Left lung (tissue), 10 donors: ENCODE results near the gene RAB13. TPM values are rescaled to one million over a fixed set of nuclear protein-coding genes. Genes with fewer than 3 reads are reported as not detected.

Experiments
- ATAC-seq: fragments of 200-7000 bp; cut with Tn5 transposase; one replicate; pipeline ENCODE4 v1.9.1; 2020; ENCODE audit warnings: moderate library complexity
- DNase-seq, 4 donors: peaks; one replicate each; pipeline ENCODE4 v3.0.0-alpha.2; 2013 to 2020
- H3K27ac ChIP-seq, 2 donors: fragments of 200-600 bp; sonication (generic) in 1 of 2; one replicate each; pipeline versions ENCODE4 v1.5.0 to v1.8.0; 2020 to 2021
- H3K27me3 ChIP-seq, 2 donors: fragments of 200-600 bp; sonication (generic) in 1 of 2; one replicate each; pipeline versions ENCODE4 v1.5.0 to v1.8.0; 2020 to 2021
- H3K36me3 ChIP-seq, 2 donors: fragments of 200-600 bp; sonication (generic) in 1 of 2; one replicate each; pipeline versions ENCODE4 v1.5.0 to v1.8.0; 2020 to 2021
- H3K4me1 ChIP-seq, 2 donors: fragments of 200-600 bp; one replicate each; pipeline ENCODE4 v1.8.0; 2021
- H3K4me3 ChIP-seq, 2 donors: fragments of 200-600 bp; sonication (generic) in 1 of 2; one replicate each; pipeline versions ENCODE4 v1.5.0 to v1.8.0; 2020 to 2021; ENCODE audit warnings: mild to moderate bottlenecking in 1 of 2
- H3K9me3 ChIP-seq, 2 donors: fragments of 200-600 bp; sonication (generic) in 1 of 2; one replicate each; pipeline versions ENCODE4 v1.5.0 to v1.8.0; 2020 to 2021
- CTCF ChIP-seq, 2 donors: fragments of 200-600 bp; sonication (generic) in 1 of 2; IDR thresholded peaks; one replicate each; pipeline versions ENCODE4 v1.5.0 to v1.8.0; 2021; ENCODE audit warnings: antibody characterized with exemption in 2 of 2
- intact Hi-C, 2 donors: fragments of 100-400 bp; cut with DNase I; formaldehyde crosslinking; loops; one replicate each; pipeline versions ENCODE4 v1.11.2 to v1.14.2; 2022
- polyA plus RNA-seq, 6 donors: library from polyadenylated mRNA; unstranded; fragments of 120-200 nt; gene quantifications; one replicate each; pipeline ENCODE4 v1.2.1, GENCODE V29; 2013; ENCODE audit not compliant: insufficient read length in 6 of 6
- total RNA-seq, 2 donors: library from RNA; stranded (reverse); fragmentation: NEBNext Ultra II Directional; extraction: Animal tissue kit (Norgen Biotek cat#: 25700); gene quantifications; one replicate each; pipeline ENCODE4 v1.2.1, GENCODE V29; 2021
- donor health status: DM: no; HTN: yes; CAD: no.
- donor health status: DM: no; HTN: no; CAD: no.

Gene RAB13
- total and polyA plus RNA-seq, 8 donors, result 122 to 171 (median 157) TPM

- DNase-seq (peak in 1 of 4 donors; percentile 29), ATAC-seq (no peak)
- Histone ChIP-seq H3K27me3 (no peaks in the 10 kb centered on the region), H3K36me3 (peaks cover 0 to 94% of the 10 kb centered on the region in 2 donors), H3K9me3 (no peaks in the 10 kb centered on the region), H3K4me3 (no peak overlapping the region), H3K4me1 (peaks cover 0 to 26% of the 10 kb centered on the region in 2 donors), H3K27ac (no peak overlapping the region)
- TF ChIP-seq CTCF (IDR thresholded peaks at IDR 0.05), result no peak
- intact Hi-C loops, result no loop called here
Observed at GRCh38 chr1:153939476-153939875, 46.7 kb downstream of the RAB13 start.

- no peaks in the 10 kb centered on the region for H3K9me3 ChIP-seq
- peaks cover 0 to 21% of the 10 kb centered on the region in 2 donors for H3K4me1 ChIP-seq
- no peak overlapping the region for H3K4me3 ChIP-seq
- H3K27ac ChIP-seq, result no peak overlapping the region
- ATAC-seq (no peak), DNase-seq (no peak)
- H3K27me3 ChIP-seq, result no peaks in the 10 kb centered on the region
- no peak for TF ChIP-seq CTCF (IDR thresholded peaks at IDR 0.05)
- intact Hi-C loops, result no loop called here
- H3K36me3 ChIP-seq, result peaks cover 0 to 97% of the 10 kb centered on the region in 2 donors
Observed at GRCh38 chr1:153938996-153939395, 47.1 kb downstream of the RAB13 start.

GRCh38 chr1:153937331-153937730 lies 48.8 kb downstream of the RAB13 start:
- no peak for TF ChIP-seq CTCF (IDR thresholded peaks at IDR 0.05)
- no peak for ATAC-seq
- H3K4me1 ChIP-seq, result peaks cover 0 to 4% of the 10 kb centered on the region in 2 donors
- no peak overlapping the region for H3K4me3 ChIP-seq
- no peak overlapping the region for H3K27ac ChIP-seq
- H3K9me3 ChIP-seq, result no peaks in the 10 kb centered on the region
- intact Hi-C loops, result no loop called here
- peaks cover 0 to 100% of the 10 kb centered on the region in 2 donors for H3K36me3 ChIP-seq
- no peaks in the 10 kb centered on the region for H3K27me3 ChIP-seq
- DNase-seq, result no peak

GRCh38 chr1:153936011-153936802 lies 49.9 kb downstream of the RAB13 start:
- Histone ChIP-seq H3K4me3 (no peak overlapping the region), H3K27me3 (no peaks in the 10 kb centered on the region), H3K9me3 (no peaks in the 10 kb centered on the region), H3K27ac (no peak overlapping the region), H3K4me1 (peaks cover 0 to 3% of the 10 kb centered on the region in 2 donors), H3K36me3 (peaks cover 0 to 100% of the 10 kb centered on the region in 2 donors)
- DNase-seq, result peak in 1 of 4 donors; percentile 11
- ATAC-seq, result no peak
- no peak for TF ChIP-seq CTCF (IDR thresholded peaks at IDR 0.05)
- intact Hi-C loops, result no loop called here

- peaks cover 0 to 100% of the 10 kb centered on the region in 2 donors for H3K36me3 ChIP-seq
- H3K9me3 ChIP-seq, result no peaks in the 10 kb centered on the region
- no peaks in the 10 kb centered on the region for H3K27me3 ChIP-seq
- peaks cover 0 to under 1% of the 10 kb centered on the region in 2 donors for H3K4me1 ChIP-seq
- H3K27ac ChIP-seq, result no peak overlapping the region
- ATAC-seq (no peak), DNase-seq (peak in 1 of 4 donors; percentile 12)
- TF ChIP-seq CTCF (IDR thresholded peaks at IDR 0.05), result no peak
- intact Hi-C loops, result no loop called here
- no peak overlapping the region for H3K4me3 ChIP-seq
Observed at GRCh38 chr1:153934746-153935145, 51.4 kb downstream of the RAB13 start.
